HG02759 (cell line): ENCODE data around the gene MARS1.
"Not testable (repeated sequence)": the region's sequence is repeated elsewhere in the genome, so short reads cannot be mapped to it uniquely, and the experiment has no call there.

Experiments
- ATAC-seq: cut with Tn5 transposase; IDR thresholded peaks from one replicate; pipeline ENCODE4 v1.9.1; 2021; ENCODE audit warnings: mild to moderate bottlenecking, moderate library complexity; ENCODE audit not compliant: unreplicated experiment

The MARS1 gene

DNA sequence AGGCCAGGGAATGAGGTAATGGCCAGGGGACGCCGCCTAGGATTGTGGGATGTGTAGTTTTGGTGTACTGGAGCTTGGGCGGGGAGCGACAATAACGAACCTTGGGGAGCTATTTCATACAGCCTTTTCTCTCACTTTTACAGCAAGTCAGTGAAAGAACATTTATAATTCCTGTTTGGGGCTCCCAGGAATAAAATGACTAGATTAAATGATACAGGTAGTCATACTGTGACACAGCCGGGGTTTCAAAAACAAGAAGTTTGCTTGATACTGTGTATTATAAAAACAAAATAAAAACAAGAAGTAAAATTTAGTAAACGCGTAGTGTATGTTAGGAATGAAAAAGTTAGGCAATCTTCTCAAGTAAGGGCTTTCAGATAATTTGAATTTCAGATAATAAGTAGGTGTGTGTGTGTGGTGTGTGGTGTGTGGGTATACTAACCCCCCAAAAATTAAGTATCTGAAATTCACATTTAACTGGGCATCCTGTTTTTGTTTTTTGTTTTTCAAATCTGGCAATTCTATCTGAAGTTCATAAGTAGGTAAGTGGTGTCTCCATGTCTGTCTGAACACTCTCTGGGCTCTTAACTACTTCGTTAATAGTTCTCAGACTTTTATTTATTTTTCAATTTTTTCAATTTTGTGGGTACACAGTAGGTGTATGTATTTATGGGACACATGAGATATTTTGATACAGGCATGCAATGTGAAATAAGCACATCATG lies 59.6 kb downstream of the MARS1 start:
- no peak for ATAC-seq

GRCh38 chr12:57548013-57548315 lies 60.1 kb downstream of the MARS1 start:
- ATAC-seq, result no peak

DNA sequence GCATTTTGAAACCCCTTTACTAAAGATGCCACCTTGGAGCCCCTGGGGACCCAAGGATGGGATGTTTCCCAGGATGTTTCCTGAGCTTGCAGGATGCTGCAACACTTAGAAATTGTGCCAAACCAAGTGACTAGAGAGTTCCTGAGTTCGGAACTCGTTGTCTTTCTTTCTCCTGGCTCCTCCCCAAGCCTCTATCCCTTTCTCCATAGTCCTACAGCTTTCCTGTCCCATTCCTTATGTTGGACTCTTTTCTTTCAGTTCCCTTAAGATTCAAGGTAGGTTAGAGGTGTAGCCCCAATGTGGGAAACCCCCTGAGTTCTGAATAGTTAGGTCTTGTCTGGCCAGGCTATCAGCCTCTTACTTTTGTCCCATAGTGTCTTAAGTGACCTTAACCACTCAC lies 60.6 kb downstream of the MARS1 start:
- no peak for ATAC-seq

- ATAC-seq, result no peak
Observed at GRCh38 chr12:57549203-57549908, 61.5 kb downstream of the MARS1 start.

DNA sequence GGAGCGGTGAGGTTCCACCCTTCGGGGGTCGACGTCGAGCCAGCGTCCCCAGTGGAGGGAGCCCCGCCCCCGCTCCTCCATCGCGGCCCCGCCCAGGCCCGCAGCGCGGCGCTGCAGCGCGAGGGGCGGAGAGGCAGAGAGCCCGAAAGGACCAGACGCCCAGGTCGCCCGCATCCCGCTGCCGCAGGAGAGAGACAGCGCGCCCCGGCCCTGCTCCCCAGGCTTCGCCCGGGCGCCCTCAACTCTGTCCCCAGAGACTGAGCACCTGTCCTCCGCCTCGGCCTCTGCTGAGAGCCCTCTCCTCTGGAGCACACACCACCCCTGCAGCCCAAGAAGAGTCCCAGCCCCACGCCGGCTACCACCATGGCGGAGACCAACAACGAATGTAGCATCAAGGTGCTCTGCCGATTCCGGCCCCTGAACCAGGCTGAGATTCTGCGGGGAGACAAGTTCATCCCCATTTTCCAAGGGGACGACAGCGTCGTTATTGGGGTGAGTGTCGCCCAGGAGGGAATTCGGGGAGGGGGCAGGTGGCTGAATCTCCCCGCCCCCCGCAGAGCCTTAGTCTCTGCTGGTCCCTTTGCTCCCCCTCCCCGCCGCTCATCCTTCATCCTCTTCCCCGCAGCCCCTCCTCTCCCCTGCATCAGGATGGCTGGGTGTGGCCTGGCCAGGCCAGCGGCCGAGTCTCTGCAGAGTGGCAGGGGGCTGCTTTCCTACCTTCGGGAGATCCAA lies 62.2 kb downstream of the MARS1 start, which contains the start of gene KIF5A:
Gene KIF5A (plus strand): TSS at position 136 of the 732 bp plus-strand sequence. CDS start 228 bp downstream, at position 364.
- ATAC-seq, result no peak

DNA sequence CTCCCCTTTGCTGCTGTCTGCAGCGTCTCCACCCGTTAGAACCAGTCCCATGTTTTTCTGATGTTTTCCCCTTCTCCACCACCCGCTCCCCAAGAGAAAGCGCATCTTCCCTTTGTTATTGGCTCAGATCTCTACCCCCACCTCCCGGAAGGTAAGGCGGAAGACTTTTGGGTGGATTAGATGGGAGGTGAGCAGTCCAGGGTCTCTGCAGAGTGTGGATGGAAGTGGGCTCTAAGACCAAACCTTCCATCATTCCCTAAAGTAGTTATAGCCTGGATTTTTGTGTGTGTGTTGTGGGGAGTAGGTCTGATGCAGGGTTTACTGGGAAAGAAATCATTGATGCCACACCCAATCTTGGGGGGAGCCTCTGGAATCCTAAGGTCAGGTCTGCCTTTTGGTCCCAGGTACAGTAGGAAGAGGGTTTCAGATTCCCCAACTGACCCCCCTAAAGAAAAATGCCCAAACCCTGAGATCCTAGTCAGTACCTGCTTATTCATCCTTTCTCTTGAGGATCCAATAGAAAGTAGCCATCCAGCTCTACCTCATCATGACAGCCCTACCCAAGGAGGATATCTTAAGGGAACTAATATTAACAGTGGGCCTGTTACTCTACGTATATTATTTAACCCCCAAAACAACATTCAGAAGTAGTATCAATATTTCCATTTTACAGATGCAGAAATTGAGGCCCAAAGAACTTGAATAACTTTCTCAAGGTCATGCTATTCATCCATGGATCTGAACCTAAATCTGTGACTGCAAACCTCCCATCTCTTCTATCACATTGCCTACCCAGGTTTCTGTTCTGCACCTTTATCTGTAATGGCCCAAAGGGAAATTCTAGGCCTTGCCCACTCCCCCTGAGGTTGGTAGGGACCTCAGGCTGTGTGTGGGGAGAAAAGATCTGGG lies 63.0 kb downstream of the MARS1 start:
- no peak for ATAC-seq

DNA sequence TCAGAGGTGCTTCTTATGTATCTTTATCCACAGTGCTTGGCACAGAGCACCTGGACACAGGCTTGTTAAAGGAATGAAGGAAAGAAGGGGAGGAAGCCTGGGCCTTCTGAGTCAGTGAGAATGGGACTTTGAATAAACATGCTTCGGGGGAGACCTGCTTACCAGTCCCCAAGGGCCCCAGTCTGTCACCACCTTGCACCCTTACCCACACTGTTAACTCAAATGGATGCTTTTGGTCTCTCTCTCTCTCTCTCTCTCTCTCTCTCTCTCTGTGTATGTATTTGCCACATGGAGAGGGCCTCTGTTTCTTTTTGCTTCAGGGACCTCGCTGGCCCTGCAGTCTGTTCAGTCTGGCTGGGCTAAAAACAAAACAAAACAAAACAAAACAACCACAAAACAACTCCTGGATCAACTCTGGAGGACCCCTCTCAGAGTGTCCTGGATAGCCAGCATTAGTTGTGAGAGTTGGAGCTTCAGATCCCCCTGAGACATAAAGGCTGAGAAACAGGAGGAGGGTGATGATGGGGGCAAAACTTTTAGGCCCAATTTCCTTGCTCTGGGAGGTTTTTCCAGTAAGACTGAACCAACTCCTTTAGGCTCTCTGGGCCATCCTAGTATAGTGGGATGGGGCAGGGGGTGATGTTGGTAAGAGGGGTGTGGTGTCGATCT lies 63.9 kb downstream of the MARS1 start:
- ATAC-seq, result no peak

- no peak for ATAC-seq
Observed at GRCh38 chr12:57552306-57552651, 64.4 kb downstream of the MARS1 start.

DNA sequence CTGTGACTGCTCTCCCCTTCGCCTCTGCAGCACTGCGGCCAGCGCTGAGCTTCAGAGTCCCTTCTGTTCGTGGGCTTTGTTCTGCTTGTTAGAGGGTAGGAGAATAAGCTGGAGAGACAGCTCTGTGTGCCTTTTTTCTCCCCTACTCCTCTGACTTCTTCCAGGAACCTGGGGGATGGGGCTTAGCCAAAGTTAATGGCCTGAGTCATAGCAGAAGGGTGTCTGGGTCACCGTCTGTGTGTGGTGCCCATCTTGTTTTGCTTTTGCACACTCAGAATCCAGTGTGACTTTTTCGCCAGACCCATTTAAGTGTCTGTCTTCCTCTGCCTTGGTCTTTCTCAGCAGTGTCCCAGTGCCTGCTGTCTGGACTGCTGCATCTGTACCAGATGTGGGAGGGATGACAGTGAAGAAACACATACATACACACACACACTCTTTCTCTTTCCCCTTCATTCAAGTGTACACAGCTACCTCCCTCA lies 65.0 kb downstream of the MARS1 start:
- ATAC-seq, result no peak

DNA sequence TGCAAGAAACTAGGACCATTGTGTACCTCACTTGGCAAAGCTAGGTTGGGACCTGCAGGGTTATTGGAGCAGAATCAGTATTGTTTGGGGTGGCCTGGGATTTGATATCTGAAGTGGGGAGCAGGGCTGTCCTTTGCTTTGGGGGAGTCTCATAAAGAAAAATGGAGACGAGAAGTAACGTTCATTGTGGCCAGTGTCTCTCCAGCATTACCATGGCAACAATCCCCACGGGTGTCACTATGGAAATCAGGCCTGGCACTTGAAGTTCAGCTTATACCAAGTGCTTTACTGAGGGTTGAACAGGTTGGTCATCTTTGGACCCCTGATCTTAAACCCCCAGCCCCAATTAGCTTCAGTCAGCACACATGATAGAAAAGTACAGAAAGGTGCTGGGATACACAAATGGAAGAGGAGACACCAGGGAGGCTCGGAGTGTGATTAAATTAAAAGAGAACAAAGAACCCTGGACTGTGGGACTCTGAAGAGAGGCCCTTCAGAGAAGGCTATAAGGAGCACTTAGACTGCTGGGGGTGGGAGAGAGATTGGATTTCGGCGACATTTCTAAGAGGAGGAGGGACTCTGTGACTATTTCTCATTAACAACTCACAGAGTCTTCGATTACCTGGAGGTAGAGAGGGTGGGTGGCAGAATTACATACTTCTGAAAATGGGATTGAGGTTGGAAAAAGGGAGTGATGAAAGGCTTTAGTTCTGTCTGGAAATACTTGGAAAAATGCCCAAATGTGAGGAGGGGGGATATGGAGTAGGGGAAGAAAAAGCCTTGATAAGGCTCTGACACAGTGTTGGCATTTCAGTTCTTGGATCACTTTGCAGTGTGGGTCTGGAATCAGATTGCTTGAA lies 65.7 kb downstream of the MARS1 start:
- ATAC-seq, result no peak

GRCh38 chr12:57554453-57554852 lies 66.6 kb downstream of the MARS1 start:
- no peak for ATAC-seq

DNA sequence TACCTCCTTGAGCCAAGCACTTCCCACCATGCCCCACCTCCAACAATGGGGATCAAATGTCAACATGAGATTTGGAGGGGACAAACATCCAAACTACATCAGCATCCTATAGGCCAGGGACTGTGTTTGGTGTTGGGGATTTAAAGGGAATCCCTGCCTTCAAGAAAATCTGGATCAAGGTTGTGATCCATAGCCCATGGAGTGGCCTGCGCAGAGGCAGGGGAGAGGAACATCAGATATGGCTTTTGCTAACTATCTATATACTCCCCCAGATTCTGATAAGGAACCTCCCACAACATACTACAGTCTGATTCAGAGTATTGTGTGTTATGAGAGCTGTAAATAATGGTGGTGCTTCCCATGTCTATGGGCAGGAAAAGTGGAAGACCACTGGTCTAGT lies 67.0 kb downstream of the MARS1 start:
- no peak for ATAC-seq

GRCh38 chr12:57558864-57559263 lies 71.0 kb downstream of the MARS1 start:
- ATAC-seq, result no peak

- no peak for ATAC-seq
Observed at GRCh38 chr12:57560516-57560915, 72.6 kb downstream of the MARS1 start.

- not testable (repeated sequence) for ATAC-seq
Observed at GRCh38 chr12:57561117-57561516, 73.2 kb downstream of the MARS1 start.

- ATAC-seq, result no peak
Observed at GRCh38 chr12:57563358-57563757, 75.5 kb downstream of the MARS1 start.

DNA sequence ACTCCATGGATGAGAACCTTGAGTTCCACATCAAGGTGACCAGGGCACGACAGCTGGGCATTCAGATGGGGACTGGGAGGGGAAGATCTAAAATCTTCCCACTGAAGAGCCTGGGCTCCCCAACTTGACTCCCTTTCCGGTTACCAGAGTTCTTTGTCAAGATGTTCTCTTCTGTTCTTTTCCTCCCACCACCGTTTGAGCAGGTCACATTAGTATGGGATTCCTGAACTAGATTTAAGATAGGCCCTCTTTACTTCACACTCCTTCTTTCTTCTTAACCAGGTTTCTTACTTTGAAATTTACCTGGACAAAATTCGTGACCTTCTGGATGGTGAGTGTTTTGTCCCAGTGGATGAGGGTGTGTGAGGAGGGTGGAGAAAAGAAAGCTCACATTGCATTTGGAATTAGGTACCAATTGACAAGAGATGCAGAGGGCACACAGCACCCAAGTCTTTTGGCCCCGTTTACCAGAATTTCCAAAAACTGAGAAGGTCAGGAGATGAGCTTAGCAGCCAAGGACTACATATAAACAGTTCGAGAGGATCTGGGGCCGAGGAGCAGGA lies 76.4 kb downstream of the MARS1 start:
- ATAC-seq, result no peak
